Measurements from ENCODE around the gene MKLN1.
"Not testable (repeated sequence)": the region's sequence is repeated elsewhere in the genome, so short reads cannot be mapped to it uniquely, and the experiment has no call there.

The MKLN1 gene

GRCh38 chr7:131327626-131328376 is at the start of gene MKLN1:
TSS of gene MKLN1 (plus strand) at chr7:131327876. CDS start at chr7:131327900, 24 bp downstream.
- peak; percentile 94 for DNase-seq (ENCODE audit: low spot score)

- no peak for DNase-seq (ENCODE audit: low spot score)
Observed at GRCh38 chr7:131279044-131279443, 48.6 kb upstream of the MKLN1 start.

DNA sequence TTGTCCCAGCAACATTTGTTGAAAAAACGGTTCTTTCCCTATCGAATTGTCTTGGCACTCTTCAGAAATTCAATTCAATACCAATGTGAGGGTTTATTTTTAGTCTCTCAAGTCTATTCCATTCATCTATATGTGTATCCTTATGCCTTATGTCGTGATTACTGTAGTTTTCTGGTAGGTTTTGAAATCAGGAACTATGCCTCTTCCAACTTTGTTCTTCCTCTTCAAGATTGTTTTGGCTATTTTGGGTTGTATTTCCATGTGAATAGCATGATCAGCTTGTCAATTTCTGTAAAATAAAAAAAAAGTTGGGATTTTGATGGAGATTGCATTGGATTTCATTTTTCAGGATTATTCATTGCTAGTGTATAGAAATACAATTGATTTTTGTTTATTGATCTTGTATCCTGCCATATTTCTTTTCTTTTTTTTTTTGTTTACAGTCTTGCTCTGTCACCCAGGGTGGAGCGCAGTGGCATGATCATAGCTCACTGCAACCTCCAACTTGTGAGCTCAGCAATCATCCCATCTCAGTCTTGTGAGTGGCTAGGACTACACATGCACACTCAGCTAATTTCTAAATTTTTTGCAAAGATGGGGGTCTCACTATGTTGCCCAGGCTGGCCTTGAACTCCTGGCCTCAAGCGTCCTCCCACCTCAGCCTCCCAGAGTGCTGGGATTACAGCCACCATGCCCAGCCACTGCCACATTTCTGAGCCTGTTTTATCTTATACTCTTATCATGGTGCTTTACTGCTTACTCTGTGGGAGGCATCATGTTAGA is 46.2 kb upstream of the MKLN1 start:
- DNase-seq (ENCODE audit: low spot score) = no peak

DNA sequence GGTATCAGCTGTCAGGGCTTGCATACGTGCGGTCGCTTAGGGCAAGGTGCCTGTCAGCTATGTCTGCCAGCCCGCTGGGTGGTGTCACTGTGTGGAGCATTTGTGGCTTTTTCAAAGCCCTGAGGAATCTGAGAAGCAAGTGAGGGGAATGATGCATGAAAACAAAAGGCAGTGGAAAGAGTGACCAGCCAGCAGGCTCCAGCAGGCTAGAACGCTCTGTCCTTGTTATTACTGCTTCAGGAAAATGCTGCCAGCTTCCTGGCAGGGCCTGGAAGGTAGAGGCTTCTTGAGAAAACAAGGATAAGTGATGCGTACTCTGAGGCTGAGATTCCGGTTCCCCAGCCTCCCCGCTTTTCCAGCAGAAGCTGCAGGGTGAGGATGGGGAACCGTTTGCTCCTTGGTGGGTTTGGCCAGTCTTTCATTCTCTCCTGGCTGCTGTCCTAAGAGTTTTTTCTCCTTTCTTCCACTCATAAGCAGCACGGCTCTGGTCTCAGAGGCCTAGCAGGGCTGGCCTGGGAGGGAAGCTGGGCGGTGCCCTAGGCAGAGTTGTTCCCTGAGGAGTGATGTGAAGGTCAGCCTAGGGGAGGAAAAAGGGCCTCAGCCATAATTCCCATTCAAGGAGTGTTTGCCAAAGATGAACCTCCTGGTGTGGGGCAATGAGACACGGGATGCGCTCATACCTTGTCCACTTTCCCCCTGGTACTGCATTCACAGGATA is 42.8 kb upstream of the MKLN1 start:
- DNase-seq (ENCODE audit: low spot score) = no peak

DNA sequence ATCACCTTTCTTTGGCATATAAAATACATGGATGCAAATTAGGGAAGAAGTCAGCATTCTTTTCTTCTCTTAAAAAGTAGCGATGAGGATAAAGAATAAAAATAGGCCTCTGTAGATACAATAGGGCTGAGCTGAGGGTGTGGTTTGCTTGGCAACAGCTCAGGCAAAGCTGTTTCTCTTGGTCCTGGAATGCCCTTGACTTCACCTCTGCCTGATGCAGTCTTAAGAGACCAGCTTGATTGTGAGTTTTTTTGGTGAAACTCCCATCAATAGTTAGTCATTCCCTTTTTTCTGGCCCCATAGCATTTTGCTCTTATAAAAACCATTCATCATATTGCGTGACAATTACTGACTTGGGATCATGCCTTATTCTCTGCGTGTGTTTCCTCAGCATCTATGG is 42.1 kb upstream of the MKLN1 start:
- DNase-seq (ENCODE audit: low spot score) = no peak

- no peak for DNase-seq (ENCODE audit: low spot score)
Observed at GRCh38 chr7:131288450-131288849, 39.2 kb upstream of the MKLN1 start.

GRCh38 chr7:131289051-131289450 is 38.6 kb upstream of the MKLN1 start:
- no peak for DNase-seq (ENCODE audit: low spot score)

GRCh38 chr7:131292141-131292905 is 35.4 kb upstream of the MKLN1 start:
- no peak for DNase-seq (ENCODE audit: low spot score)

DNA sequence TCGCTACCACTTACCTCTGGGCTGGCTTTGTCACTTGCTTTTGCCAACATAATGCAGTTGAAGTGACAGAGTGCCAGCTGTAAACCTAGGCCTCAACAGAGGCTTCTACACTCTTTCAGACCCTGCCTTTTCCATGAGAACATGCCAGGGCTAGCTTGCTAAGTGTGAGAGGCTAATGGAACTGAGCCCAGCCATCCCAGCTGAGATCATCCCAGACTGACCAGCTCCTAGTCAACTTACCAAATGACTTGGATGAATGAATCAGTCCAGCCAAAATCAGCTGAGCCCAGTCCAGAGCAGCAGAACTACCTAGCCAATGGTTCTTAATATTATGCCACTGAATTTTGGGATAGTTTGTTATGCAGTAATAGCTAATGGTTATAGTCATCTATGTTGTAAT is 34.7 kb upstream of the MKLN1 start:
- peak; percentile 24 for DNase-seq (ENCODE audit: low spot score)

DNA sequence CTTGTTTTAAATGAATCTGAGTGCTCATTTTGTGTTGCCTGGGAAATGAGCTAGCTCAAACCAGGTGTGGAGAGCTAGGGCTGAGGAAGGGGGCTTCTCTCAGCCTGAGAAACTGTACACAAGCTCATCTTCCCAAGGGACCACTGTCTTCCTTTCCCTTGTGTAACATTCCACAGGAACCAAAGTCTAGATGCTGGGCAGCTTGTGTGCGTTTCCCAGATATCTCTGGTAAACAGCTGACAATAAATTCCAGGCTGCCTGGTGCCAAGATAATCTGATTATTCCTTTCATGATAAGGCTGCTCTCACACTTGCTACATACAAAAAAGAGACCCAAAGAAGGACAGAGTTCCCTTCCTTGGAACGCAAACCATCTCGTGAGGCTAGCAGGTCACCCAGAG is 33.1 kb upstream of the MKLN1 start:
- no peak for DNase-seq (ENCODE audit: low spot score)

- DNase-seq (ENCODE audit: low spot score) = no peak
Observed at GRCh38 chr7:131298608-131298992, 29.1 kb upstream of the MKLN1 start.

DNA sequence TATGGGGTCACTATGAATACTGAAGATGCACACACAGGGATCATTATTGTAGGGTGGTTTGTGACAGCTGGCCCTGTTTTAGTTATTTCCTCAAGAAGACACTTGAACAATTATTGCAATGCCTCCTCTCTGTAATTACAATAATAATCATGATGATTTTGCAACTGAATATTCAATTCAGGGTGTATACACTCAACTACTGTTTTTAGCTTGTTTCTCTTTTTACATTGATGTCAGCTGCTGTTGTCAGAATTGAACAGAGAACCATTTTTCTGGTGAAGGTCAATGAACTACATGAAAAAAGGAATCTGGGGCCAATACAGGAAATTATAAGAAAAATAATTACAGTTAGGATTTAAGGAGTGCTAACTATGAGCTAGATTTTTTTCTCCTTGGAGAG is 28.6 kb upstream of the MKLN1 start:
- no peak for DNase-seq (ENCODE audit: low spot score)

DNA sequence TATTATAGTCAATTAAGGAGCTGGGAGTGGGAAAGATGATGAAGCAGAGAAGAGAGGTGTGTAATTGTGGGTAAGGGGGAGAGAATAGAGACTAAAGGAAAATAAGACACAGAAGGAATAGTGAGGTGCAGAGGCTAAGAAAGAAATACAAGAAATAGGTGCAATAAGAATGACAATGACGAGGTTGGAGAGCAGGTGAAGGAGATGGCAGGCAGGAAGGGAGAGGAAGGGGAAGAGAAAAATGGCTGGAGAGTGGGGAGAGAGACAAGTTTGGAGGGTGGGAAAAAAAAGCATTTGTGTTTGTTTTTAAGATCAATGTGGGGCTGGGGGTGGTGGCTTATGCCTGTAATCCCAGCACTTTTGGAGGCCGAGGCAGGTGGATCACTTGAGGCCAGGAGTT is 27.6 kb upstream of the MKLN1 start:
- DNase-seq (ENCODE audit: low spot score) = no peak

DNA sequence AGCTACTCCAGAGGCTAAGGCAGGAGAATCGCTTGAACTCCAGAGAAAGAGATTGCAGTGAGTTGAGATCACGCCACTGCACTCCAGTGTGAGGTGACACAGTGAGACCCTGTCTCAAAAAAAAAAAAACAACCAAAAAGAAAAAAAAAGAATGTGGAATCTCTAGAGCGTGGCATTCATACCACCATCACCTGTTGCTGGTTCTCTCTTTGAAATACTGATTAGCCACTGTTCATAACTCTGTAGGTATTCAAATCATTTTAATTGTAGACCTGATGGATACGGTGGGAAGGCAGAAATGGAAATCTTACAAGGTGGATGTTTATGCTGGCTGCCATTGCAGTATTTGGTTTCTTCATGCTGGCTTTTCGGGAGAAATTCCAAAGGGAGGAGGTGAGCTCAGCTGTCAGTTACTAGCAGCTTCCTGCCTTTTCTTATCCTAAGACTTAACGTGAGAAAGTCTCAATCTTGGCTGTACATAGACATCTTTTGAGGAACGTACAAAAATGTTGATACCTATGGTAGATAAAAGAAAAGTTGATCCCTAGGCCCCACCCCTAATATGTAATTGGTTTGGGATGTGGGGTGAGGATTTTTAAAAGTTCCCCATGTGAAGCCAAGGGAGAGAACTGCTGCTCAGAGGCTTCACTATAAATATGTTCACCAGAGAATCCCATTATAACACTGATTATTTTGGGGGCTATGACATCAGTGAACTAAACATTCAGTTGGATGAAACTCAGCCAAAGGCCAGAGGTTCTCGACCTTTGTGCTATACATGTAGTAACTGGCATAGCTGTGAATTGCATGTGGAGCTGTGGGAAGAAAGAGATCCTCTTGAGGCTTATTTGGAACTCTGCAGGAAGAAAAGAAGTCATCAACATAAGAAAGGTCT is 26.9 kb upstream of the MKLN1 start:
- DNase-seq (ENCODE audit: low spot score) = no peak

DNA sequence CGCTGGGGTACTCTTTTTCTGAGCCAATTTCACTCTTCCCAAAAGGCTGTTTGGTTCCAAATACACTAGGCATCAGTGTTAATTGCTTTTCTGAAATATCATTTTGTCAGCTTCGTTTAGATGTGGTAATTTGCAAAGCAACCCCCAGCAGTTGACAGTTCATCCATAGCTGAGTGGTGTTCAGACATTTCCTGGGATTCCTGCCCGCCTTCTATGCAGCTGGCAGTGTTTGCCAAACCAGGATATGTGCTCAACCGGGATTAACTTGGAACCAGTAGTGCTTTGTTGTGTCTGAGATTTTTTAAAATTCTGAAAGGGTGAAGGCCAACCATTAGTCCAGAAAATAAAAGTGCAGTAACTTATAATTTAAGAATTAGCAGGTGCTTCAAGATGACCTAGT is 25.2 kb upstream of the MKLN1 start:
- DNase-seq (ENCODE audit: low spot score) = no peak

DNA sequence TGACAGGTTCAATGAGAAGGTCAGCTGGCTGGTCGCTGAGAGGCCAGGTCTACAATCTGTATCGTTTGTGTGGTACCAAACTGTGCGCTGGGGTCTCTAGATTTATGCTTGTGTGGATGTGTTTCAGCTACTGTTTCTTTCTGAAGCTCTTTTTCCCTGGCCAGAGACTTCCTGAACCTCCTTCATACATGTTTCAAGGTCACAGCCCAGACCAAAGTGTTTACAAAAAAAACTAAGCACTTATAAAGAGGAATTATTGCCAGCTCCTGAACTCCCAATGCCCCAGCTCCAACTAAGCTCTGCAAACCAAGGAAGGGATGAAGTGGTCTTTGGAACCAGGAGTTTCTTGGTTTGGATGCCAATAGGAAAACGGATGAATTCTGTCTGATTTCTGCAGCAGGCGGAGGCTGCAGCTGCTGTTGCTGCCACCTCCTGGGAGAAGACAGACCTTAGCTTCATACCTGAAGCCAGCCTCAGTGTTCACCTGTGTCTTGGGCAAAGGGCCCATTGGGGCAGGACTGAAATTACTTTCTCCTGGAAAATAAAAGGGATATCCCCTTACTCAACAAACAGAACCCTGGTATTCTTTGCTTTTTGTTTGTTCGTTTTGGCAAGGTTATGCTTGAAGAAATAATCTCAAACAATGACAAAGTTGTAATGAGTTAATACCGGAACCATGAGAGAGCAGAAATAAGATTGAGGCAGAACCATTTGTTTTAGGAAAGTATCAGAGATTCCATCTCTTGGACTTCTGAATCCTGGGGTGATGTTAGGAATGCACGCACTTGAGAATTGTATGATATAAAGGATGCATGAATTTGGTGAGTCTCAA is 24.6 kb upstream of the MKLN1 start:
- no peak for DNase-seq (ENCODE audit: low spot score)

GRCh38 chr7:131305152-131305551 is 22.5 kb upstream of the MKLN1 start:
- no peak for DNase-seq (ENCODE audit: low spot score)

GRCh38 chr7:131306041-131306440 is 21.6 kb upstream of the MKLN1 start:
- DNase-seq (ENCODE audit: low spot score) = not testable (repeated sequence)

DNA sequence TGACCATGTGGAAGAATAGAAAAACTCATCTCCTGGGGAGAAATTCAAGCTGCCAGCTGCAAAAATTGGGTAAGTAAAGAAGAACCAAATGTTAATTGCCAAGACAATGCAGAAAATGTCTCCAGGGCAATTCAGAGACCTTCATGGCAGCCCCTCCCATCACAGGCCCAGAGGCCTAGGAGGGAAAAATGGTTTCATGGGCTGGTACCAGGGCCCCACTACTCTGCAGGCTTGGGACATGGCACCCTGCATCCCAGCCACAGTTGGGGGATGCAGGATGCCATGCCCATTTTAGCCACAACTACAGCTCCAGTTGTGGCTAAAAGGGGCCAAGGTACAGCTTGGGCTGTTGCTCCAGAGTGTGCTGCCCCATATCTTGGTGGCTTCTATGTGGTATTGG is 20.9 kb upstream of the MKLN1 start:
- DNase-seq (ENCODE audit: low spot score) = no peak

- no peak for DNase-seq (ENCODE audit: low spot score)
Observed at GRCh38 chr7:131307627-131308026, 20.0 kb upstream of the MKLN1 start.
